C4-2B (cell line): ENCODE results near the gene SLC48A1.

Experiments
- H3K27ac ChIP-seq: fragments of 450-650 bp; 2 replicates; pipeline ENCODE4 v1.5.1; 2017
- ZFX ChIP-seq: fragments of 450-650 bp; IDR thresholded peaks from 2 replicates; pipeline ENCODE4 v1.6.1; 2017
- TF ChIP-seq, protein P1 (sequence below): fragments of 450-650 bp; conservative IDR thresholded peaks from 2 replicates; pipeline ENCODE4 v1.5.1; 2017; ENCODE audit warnings: mild to moderate bottlenecking

The SLC48A1 gene

DNA sequence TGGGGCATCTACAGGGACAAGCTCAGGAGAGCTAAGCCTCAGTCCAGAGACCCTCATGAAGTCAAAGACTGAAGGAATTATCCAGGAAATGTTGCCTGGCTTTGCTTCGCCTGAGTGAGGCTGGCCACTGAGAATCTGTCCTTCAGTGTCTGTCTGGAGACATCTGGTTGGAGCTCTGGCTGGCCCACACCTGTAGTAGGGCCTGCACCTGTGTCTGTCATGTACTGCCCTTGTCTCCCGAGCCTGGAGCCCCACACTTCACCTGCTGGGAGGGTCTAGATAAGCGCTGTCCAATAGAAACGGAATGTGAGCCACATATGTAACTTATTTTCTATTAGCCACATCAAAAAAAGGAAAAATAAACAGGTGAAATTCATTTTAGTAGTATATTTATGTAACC is 56.5 kb downstream of the SLC48A1 start:
- TF ChIP-seq, protein P1, sequence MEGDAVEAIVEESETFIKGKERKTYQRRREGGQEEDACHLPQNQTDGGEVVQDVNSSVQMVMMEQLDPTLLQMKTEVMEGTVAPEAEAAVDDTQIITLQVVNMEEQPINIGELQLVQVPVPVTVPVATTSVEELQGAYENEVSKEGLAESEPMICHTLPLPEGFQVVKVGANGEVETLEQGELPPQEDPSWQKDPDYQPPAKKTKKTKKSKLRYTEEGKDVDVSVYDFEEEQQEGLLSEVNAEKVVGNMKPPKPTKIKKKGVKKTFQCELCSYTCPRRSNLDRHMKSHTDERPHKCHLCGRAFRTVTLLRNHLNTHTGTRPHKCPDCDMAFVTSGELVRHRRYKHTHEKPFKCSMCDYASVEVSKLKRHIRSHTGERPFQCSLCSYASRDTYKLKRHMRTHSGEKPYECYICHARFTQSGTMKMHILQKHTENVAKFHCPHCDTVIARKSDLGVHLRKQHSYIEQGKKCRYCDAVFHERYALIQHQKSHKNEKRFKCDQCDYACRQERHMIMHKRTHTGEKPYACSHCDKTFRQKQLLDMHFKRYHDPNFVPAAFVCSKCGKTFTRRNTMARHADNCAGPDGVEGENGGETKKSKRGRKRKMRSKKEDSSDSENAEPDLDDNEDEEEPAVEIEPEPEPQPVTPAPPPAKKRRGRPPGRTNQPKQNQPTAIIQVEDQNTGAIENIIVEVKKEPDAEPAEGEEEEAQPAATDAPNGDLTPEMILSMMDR, result no peak
- TF ChIP-seq ZFX, result no peak
- no peak overlapping the region for H3K27ac ChIP-seq
